Uterus (tissue), 2 donors: ENCODE measurements around the gene TRAF1.

Experiments used
- CTCF ChIP-seq, 4 experiments: fragments of 200-600 bp in 2 of 4; fragments of 450-650 bp in 2 of 4; sonication (generic) in 2 of 4; IDR thresholded peaks; one replicate each; pipeline ENCODE4 v1.5.1; 2016 to 2019; ENCODE audit warnings: antibody characterized with exemption in 4 of 4, mild to moderate bottlenecking in 2 of 4, moderate library complexity in 1 of 4
- POLR2A ChIP-seq, 2 donors: fragments of 450-650 bp; IDR thresholded peaks; one replicate each; pipeline ENCODE4 v1.6.1; 2016; ENCODE audit warnings: antibody characterized with exemption in 2 of 2, mild to moderate bottlenecking in 1 of 2, moderate library complexity in 1 of 2

- no peak for TF ChIP-seq POLR2A (IDR thresholded peaks at IDR 0.05)
- TF ChIP-seq CTCF (IDR thresholded peaks at IDR 0.05), result no peak
Measured at GRCh38 chr9:120895951-120896350, 30.6 kb downstream of the TRAF1 start.
